GM20000 (cell line): ENCODE measurements around the gene SIPA1L3.

Experiments used
- DNase-seq: peaks from one replicate; pipeline ENCODE4 v3.0.0; 2012; ENCODE audit warnings: low spot score
- CTCF ChIP-seq: IDR thresholded peaks from 2 replicates; pipeline ENCODE4 v1.5.1; 2012; ENCODE audit warnings: mild to moderate bottlenecking, control low read depth; ENCODE audit errors: extremely low read depth, missing control alignments

Gene SIPA1L3

DNA sequence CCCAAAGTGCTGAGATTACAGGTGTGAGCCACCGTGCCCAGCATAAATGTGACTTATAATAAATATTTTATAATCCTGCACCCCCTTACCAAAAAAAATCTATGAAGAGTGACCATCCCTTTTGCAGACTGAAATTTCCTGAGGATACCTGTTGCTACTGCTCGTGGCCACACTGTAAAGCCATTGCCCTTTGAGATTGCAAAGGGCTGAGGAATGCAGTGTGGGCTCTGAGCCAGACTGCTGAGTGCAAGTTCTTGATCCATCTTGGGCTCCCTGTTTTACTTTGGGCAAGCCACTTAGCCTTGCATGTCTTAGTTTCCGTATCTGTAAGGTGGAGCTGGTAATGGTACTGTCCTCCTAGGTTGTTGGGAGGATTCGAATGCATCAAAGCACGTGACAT is 23.4 kb downstream of the SIPA1L3 start:
- no peak for TF ChIP-seq CTCF
- DNase-seq, result no peak

DNA sequence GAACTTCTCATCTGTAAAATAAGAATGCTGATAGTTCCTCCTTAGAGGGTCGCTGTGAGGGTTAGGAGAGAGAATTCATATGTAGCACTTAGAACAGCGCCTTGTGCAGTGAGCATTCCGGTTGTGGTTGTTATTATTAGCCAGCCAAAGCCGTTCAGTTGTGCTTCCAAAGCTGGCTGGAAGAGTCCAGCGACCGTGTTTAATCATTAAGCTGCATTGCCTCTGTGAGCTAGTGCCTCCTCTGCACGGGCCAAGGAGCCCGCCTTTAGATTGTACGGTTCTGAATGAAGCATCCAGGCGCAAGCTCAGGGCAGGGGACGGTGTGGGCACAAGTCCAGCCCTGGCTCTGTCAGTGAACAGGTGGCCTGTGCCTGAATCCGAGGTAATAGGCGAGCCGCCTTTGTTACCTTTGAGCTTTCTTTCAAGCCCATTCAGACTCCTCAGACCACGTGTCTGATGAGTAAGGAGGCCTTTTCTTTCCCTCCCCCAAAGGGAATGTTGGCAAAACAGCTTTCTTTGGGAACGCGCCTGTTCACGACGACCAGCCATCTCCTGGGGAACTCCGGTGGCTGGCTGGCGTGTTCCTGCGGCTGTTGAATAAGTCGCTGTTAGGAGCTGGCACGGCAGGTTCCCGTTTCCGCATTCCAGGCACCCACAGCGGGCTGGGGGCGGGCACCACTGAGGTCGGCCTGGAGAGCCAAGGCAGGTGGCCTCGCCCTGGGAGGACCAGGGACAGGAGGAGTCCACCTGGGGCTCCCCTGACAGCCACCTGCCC is 25.1 kb downstream of the SIPA1L3 start:
- DNase-seq, result peak; percentile 39

DNA sequence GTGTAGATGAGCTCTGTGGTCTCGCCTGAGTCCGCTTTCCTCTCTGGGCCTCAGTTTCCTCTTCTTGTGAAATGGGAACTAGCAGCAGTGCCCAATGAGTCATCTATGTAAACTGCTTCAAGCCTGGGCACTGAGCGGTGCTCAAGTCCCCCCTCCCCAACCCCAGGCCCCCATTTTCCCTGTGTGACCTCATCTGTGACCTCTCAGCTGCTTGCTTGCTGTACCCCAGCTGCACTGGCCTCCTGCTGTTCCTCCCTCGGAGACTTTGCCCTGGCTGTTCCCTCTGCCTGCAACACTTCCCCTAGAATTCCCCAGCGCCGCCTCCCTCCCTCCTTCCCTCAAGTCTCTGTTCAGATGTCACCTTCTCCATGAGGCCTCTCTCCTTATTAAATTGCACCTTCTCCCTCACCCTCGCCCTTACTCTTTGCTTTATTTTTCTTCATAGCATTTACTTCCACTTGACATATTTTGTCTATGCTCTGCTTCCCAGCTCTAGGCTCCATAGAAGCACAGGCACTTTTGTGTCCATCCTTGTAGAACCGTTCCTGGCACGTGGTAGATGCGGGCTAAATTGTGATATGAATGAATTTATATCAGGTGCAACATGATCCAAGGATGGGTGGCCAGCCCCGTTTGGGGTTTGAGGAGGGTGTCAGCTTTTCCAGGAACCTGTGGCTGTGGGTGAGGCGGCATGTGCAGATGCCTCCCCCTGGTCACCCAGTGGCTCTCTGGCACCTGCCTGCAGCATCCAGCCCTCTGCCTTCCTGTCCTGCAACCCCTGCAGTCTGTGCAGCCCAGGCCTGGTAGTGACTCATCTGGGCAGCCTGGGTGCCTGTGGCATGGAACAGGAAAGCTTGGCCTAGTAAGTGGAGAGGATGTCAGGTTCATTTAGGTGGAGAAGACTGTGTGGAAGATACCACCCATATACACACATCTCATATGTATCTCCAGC is 26.3 kb downstream of the SIPA1L3 start:
- TF ChIP-seq CTCF, result no peak
- no peak for DNase-seq

More for the DNA sequence above, 25.1 kb downstream of the SIPA1L3 start:
- no peak for TF ChIP-seq CTCF

GRCh38 chr19:37933937-37934358 is 26.9 kb downstream of the SIPA1L3 start:
- TF ChIP-seq CTCF, result no peak
- no peak for DNase-seq

DNA sequence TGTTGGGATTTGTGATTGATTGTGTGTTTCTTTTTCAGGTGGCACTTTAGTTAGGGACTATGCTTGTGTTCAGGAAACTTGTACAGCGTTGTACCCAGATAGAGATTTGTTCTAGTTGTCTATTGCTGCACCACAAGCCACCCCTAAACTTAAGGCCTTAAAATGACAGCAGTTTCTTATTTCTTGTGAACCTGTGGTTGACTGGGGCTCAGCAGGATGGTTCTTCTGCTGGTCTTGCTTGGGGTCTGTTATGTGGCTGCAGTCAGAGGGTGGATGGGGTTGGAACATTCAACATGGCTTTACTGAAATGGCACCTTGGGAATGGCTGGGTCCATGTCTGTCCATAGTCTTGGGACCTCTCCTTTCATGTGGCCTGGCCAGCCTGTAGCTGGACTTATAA is 28.3 kb downstream of the SIPA1L3 start:
- no peak for TF ChIP-seq CTCF
- no peak for DNase-seq

DNA sequence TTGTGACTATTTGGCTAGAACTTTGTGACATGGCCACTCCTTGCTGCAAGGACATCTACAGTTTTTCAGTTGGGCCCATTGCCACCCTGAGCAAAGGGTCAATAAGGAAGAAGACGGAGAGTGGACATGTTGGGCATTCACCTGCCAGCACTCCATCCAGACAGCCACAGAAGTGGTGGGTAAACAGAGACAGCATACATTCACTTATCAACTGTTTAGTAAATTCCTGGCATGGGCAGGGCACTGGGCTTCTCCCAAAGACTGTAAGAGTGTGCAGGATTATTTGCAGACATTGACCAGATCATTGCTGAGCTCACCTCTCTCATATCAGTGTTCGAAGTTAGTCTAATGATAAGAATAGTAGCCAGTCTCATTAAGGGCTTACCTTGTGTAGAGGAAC is 29.2 kb downstream of the SIPA1L3 start:
- no peak for TF ChIP-seq CTCF
- no peak for DNase-seq

DNA sequence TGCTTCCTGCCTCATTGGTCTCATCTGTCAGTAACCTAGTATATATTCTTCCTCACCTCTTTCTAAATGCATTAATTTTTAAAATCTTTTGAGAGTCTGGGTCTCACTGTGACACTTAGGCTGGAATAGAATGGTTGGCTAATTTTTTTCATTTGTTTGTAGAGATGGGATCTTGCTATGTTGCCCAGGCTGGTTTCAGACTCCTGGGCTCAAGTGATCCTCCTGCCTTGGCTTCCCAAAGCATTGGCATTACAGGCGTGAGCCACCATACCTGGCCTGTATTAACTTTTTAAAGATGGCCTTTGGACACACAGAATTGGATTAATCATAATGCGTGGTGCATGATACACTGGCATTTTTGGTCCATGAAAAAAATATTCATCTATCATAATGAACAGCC is 29.9 kb downstream of the SIPA1L3 start:
- TF ChIP-seq CTCF, result no peak
- no peak for DNase-seq
